Loucy (cell line): Measurements from ENCODE around the gene C10orf71.

Experiments
- H2AFZ ChIP-seq: fragments of 200-600 bp; sonication (generic); 2 replicates; pipeline ENCODE4 v1.6.0; 2016; ENCODE audit warnings: antibody characterized with exemption, mild to moderate bottlenecking, low read length, moderate library complexity
- H3F3A ChIP-seq: fragments of 200-600 bp; 2 replicates; pipeline ENCODE4 v1.6.0; 2016; ENCODE audit warnings: antibody characterized with exemption, low read depth, mild to moderate bottlenecking
- H3K27me3 ChIP-seq: fragments of 200-600 bp; sonication (generic); 2 replicates; pipeline ENCODE4 v1.6.1; 2014; ENCODE audit warnings: low read length, mild to moderate bottlenecking; ENCODE audit not compliant: insufficient read depth, poor library complexity, severe bottlenecking
- H3K36me3 ChIP-seq: fragments of 200-600 bp; sonication (generic); 2 replicates; pipeline ENCODE4 v1.6.1; 2016; ENCODE audit warnings: low read length; ENCODE audit not compliant: insufficient read depth
- H3K4me1 ChIP-seq: fragments of 200-600 bp; sonication (generic); 2 replicates; pipeline ENCODE4 v1.5.1; 2014; ENCODE audit warnings: low read length, mild to moderate bottlenecking; ENCODE audit not compliant: insufficient read depth, poor library complexity, severe bottlenecking
- H3K4me2 ChIP-seq: fragments of 200-600 bp; sonication (generic); 2 replicates; pipeline ENCODE4 v1.6.0; 2014; ENCODE audit warnings: antibody characterized with exemption, low read length, low read depth, mild to moderate bottlenecking; ENCODE audit not compliant: poor library complexity, severe bottlenecking
- H3K4me3 ChIP-seq: fragments of 200-600 bp; sonication (generic); 2 replicates; pipeline ENCODE4 v1.5.1; 2014; ENCODE audit warnings: low read length, mild to moderate bottlenecking, mixed read lengths; ENCODE audit not compliant: poor library complexity, severe bottlenecking
- H3K79me2 ChIP-seq: fragments of 200-600 bp; sonication (generic); 2 replicates; pipeline ENCODE4 v1.6.1; 2014; ENCODE audit warnings: low read length; ENCODE audit not compliant: insufficient read depth
- H3K9ac ChIP-seq: fragments of 200-600 bp; sonication (generic); 2 replicates; pipeline ENCODE4 v1.6.0; 2014; ENCODE audit warnings: mild to moderate bottlenecking, low read depth, low read length, moderate library complexity; ENCODE audit not compliant: poor library complexity, severe bottlenecking
- H3K9me2 ChIP-seq: fragments of 200-600 bp; sonication (generic); replicated peaks from 2 replicates; pipeline ENCODE4 v1.6.1; 2016; ENCODE audit warnings: low read depth, low read length, mixed read lengths
- H3K9me3 ChIP-seq: fragments of 200-600 bp; sonication (generic); 2 replicates; pipeline ENCODE4 v1.6.1; 2014; ENCODE audit warnings: mild to moderate bottlenecking, antibody characterized with exemption, low read length, low read depth; ENCODE audit not compliant: insufficient read depth
- H4K20me1 ChIP-seq: fragments of 200-600 bp; sonication (generic); 2 replicates; pipeline ENCODE4 v1.6.0; 2014; ENCODE audit warnings: antibody characterized with exemption, low read length, mild to moderate bottlenecking; ENCODE audit not compliant: insufficient read depth, poor library complexity, severe bottlenecking
- CTCF ChIP-seq: fragments of 200-600 bp; sonication (generic); conservative IDR thresholded peaks from 2 replicates; pipeline ENCODE4 v1.5.1; 2014; ENCODE audit warnings: mild to moderate bottlenecking, antibody characterized with exemption, low read length
- EZH2phosphoT487 ChIP-seq: fragments of 200-600 bp; IDR thresholded peaks from 2 replicates; pipeline ENCODE4 v1.6.1; 2018; ENCODE audit warnings: antibody characterized with exemption, mild to moderate bottlenecking, moderate library complexity, borderline replicate concordance

Gene C10orf71

GRCh38 chr10:49370326-49371100, 71.5 kb downstream of the C10orf71 start:
- H3K4me2 ChIP-seq = no peak overlapping the region
- H3K9me3 ChIP-seq = no peaks in the 10 kb centered on the region
- no peaks in the 10 kb centered on the region for H3K79me2 ChIP-seq
- H3K4me3 ChIP-seq = no peak overlapping the region
- H3K9me2 ChIP-seq = no peaks in the 10 kb centered on the region
- H3K9ac ChIP-seq = no peak overlapping the region
- no peaks in the 10 kb centered on the region for H3K36me3 ChIP-seq
- H2AFZ ChIP-seq = no peak overlapping the region
- no peaks in the 10 kb centered on the region for H3K27me3 ChIP-seq
- no peaks in the 10 kb centered on the region for H4K20me1 ChIP-seq
- no peaks in the 10 kb centered on the region for H3K4me1 ChIP-seq
- TF ChIP-seq EZH2phosphoT487 (no peak), CTCF (no peak)
- H3F3A ChIP-seq = no peaks in the 10 kb centered on the region

DNA sequence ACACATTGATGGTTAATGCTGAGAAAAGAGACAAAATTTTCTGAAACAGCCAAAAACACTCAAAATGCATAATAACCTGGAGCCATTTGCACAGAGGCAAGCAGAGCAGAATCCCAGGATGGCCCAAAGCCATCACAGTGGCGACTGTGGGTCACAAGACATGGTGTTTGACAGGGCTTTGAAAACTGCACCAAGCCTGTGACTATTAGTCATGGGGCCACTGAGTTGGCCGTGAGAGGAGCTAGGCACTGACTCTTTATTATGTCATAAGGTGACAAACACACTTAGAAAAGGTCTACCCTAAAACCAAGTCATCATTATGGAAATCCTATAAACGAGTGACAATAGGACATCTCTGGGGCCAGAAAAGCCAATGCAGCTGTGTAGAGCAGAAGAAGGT, 73.0 kb downstream of the C10orf71 start:
- no peak for TF ChIP-seq CTCF
- TF ChIP-seq EZH2phosphoT487 = no peak
- Histone ChIP-seq H3K9me3 (no peaks in the 10 kb centered on the region), H3K9me2 (no peaks in the 10 kb centered on the region), H2AFZ (no peak overlapping the region), H3K36me3 (no peaks in the 10 kb centered on the region), H3K27me3 (no peaks in the 10 kb centered on the region), H3K4me1 (no peaks in the 10 kb centered on the region), H4K20me1 (no peaks in the 10 kb centered on the region), H3K9ac (no peak overlapping the region), H3K4me3 (no peak overlapping the region), H3F3A (no peaks in the 10 kb centered on the region), H3K79me2 (no peaks in the 10 kb centered on the region), H3K4me2 (no peak overlapping the region)

DNA sequence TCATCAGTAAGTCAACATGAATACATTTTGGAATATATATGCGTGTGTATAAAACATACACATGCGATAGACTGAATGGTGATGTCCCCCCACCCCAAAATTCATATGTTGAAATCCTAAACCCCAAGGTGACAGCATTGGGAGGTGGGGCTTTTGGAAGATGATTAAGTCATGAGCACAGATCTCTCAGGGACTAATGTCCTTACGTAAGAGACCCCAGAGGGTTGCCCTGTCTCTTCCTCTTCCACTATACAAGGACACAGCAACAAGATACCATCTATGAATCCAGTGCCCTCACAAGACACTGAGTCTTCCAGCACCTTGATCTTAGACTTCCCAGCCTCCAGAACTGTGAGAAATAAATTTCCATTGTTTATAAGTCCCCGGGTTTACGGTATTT, 74.4 kb downstream of the C10orf71 start:
- H3K36me3 ChIP-seq = no peaks in the 10 kb centered on the region
- no peak overlapping the region for H3K9ac ChIP-seq
- no peaks in the 10 kb centered on the region for H3K27me3 ChIP-seq
- no peak overlapping the region for H3K4me2 ChIP-seq
- no peaks in the 10 kb centered on the region for H3K79me2 ChIP-seq
- no peak overlapping the region for H2AFZ ChIP-seq
- no peaks in the 10 kb centered on the region for H3K9me3 ChIP-seq
- no peak overlapping the region for H3K4me3 ChIP-seq
- no peaks in the 10 kb centered on the region for H3F3A ChIP-seq
- no peaks in the 10 kb centered on the region for H3K4me1 ChIP-seq
- no peak for TF ChIP-seq EZH2phosphoT487
- no peak for TF ChIP-seq CTCF
- no peaks in the 10 kb centered on the region for H4K20me1 ChIP-seq
- no peaks in the 10 kb centered on the region for H3K9me2 ChIP-seq
